Measurements from ENCODE around the gene KRT33A. TPM values are rescaled to one million over a fixed set of nuclear protein-coding genes. Genes with fewer than 3 reads are reported as not detected.

The KRT33A gene
- total RNA-seq = not detected

DNA sequence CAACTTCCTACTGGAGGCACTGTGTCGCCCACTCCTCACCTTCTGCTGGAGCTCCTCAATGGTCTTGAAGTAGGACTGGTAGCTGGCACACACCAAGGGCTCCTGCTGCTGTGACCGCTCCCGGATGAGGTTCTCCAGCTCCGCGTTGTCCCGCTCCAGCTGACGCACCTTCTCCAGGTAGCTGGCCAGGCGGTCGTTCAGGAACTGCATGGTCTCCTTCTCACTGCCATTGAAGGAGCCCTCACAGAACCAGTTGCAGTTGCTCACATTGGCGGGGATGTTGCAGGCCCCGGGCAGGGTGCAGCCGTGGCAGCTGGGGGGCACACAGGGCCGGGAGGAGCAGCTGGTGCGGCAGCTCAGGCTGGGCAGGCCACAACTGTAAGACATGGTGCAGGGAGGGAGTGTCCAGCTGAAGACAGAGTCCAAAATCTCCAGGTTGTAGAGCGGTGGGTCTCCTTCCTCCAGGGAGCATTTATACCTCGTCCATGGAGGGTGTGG lies at the start of gene KRT33A:
Gene KRT33A (minus strand): TSS at position 448 of the 498 bp plus-strand sequence. CDS start 61 bp downstream, at position 387.

GRCh38 chr17:41396996-41397660 lies 46.5 kb upstream of the KRT33A start, which contains the start of gene KRT31:
KRT31 (minus strand) TSS chr17:41397608; CDS start chr17:41397539, 69 bp downstream.

GRCh38 chr17:41381943-41382342 lies 31.3 kb upstream of the KRT33A start, which contains the start of gene KRT34:
KRT34 (minus strand) TSS chr17:41382306; CDS start chr17:41382246, 60 bp downstream.

DNA sequence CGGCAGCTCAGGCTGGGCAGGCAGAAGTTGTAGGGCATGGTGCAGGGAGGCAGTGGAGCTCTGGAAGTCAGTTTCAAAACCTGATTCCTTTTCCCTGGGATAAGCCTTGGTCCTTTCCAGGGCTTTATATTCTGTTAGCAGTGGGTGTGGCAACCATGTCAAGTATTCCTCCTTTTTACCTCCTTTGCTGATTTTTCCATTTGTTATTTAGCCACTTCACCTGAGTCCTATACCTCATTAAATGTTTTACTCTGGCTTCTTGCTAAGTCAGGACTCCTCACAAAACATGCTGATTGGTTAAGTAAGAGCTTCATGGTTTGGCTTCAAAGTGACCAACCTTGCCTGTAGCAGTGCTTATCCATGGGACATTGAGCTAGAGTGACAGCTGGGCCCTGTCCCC lies 19.1 kb upstream of the KRT33A start, which contains the start of gene KRT33B:
Gene KRT33B (minus strand): TSS at position 101 of the 400 bp plus-strand sequence. CDS start 63 bp downstream, at position 38.

GRCh38 chr17:41315204-41315794 lies 35.3 kb downstream of the KRT33A start, which contains the start of gene KRTAP17-1:
KRTAP17-1 (minus strand) TSS chr17:41315710; CDS start chr17:41315650, 60 bp downstream.

GRCh38 chr17:41308918-41309359 lies 41.7 kb downstream of the KRT33A start, which contains the start of gene KRTAP16-1:
KRTAP16-1 (minus strand) TSS chr17:41309309; CDS start chr17:41309253, 56 bp downstream.

GRCh38 chr17:41301916-41302901 lies 48.4 kb downstream of the KRT33A start, which contains the start of gene KRTAP29-1:
KRTAP29-1 (minus strand) TSS chr17:41302851; CDS start chr17:41302851, 0 bp downstream.

Other genes with a start within 250 kb of the KRT33A start
- gene KRTAP4-16, start 248.6 kb downstream of the KRT33A start, total RNA-seq = not detected
- not detected for gene KRTAP4-9, start 245.4 kb downstream of the KRT33A start, total RNA-seq
- gene KRTAP4-11, start 232.5 kb downstream of the KRT33A start, total RNA-seq = not detected
- not detected for gene KRTAP4-12, start 226.6 kb downstream of the KRT33A start, total RNA-seq
- gene KRTAP4-6, start 210.3 kb downstream of the KRT33A start, total RNA-seq = not detected
- gene KRTAP4-5, start 201.0 kb downstream of the KRT33A start, total RNA-seq = not detected
- gene KRTAP4-4, start 190.1 kb downstream of the KRT33A start, total RNA-seq = not detected
- gene KRTAP4-3, start 182.6 kb downstream of the KRT33A start, total RNA-seq = not detected
- not detected for gene KRTAP4-2, start 172.6 kb downstream of the KRT33A start, total RNA-seq
- not detected for gene KRTAP4-1, start 165.9 kb downstream of the KRT33A start, total RNA-seq
- gene KRTAP9-1, start 160.9 kb downstream of the KRT33A start, total RNA-seq = not detected
- not detected for gene KRTAP9-2, start 124.2 kb downstream of the KRT33A start, total RNA-seq
- not detected for gene KRTAP9-3, start 118.4 kb downstream of the KRT33A start, total RNA-seq
- gene KRTAP9-8, start 112.8 kb downstream of the KRT33A start, total RNA-seq = not detected
- not detected for gene KRTAP9-4, start 101.1 kb downstream of the KRT33A start, total RNA-seq
- gene KRTAP9-9, start 95.4 kb downstream of the KRT33A start, total RNA-seq = not detected
- not detected for gene KRTAP9-6, start 85.5 kb downstream of the KRT33A start, total RNA-seq
- not detected for gene KRTAP9-7, start 75.1 kb downstream of the KRT33A start, total RNA-seq
- gene KRTAP29-1, start 48.0 kb downstream of the KRT33A start, total RNA-seq = not detected
- not detected for gene KRTAP16-1, start 41.5 kb downstream of the KRT33A start, total RNA-seq
- gene KRTAP17-1, start 35.1 kb downstream of the KRT33A start, total RNA-seq = not detected
- gene KRT33B, start 19.0 kb upstream of the KRT33A start, total RNA-seq = not detected
- 0.94 TPM for gene KRT34, start 31.5 kb upstream of the KRT33A start, total RNA-seq
- 0.94 TPM for gene KRT31, start 46.8 kb upstream of the KRT33A start, total RNA-seq
- not detected for gene KRT37, start 73.8 kb upstream of the KRT33A start, total RNA-seq
- gene KRT38, start 90.2 kb upstream of the KRT33A start, total RNA-seq = not detected
- not detected for gene KRT32, start 116.6 kb upstream of the KRT33A start, total RNA-seq
- not detected for gene KRT35, start 130.3 kb upstream of the KRT33A start, total RNA-seq
- gene KRT36, start 139.1 kb upstream of the KRT33A start, total RNA-seq = not detected
- not detected for gene KRT13, start 154.8 kb upstream of the KRT33A start, total RNA-seq
- not detected for gene KRT15, start 168.1 kb upstream of the KRT33A start, total RNA-seq
- gene KRT19, start 177.5 kb upstream of the KRT33A start, total RNA-seq = 5.9 TPM
- not detected for gene KRT9, start 221.2 kb upstream of the KRT33A start, total RNA-seq
- not detected for gene KRT14, start 236.1 kb upstream of the KRT33A start, total RNA-seq

All from parietal lobe (tissue), 1 donor.